GM12878 (cell line): ENCODE results near the gene COL8A2. TPM values are rescaled to one million over a fixed set of nuclear protein-coding genes. Genes with fewer than 3 reads are reported as not detected.

Source experiments
- ATAC-seq: fragments of 200-7000 bp; cut with Tn5 transposase; 3 replicates; pipeline ENCODE4 v1.9.1; 2020; ENCODE audit warnings: mild to moderate bottlenecking, moderate library complexity
- BruUV-seq: library from RNA; stranded (reverse); fragments of 400-500 nt; replicated peaks from 2 replicates; lab custom pipeline; 2021; lab: Mats Ljungman, UMichigan
- CTCF ChIA-PET: fragments of 300-600 bp; sonication (Branson Sonifier 250); formaldehyde crosslinking; extraction: SDS; loops from one replicate; lab custom pipeline; 2021; ENCODE audit warnings: inconsistent platforms; lab: Yijun Ruan, JAX
- POLR2A ChIA-PET: fragments of 350-600 bp; formaldehyde crosslinking; extraction: SDS; loops from one replicate; lab custom pipeline; 2021; ENCODE audit warnings: inconsistent platforms; lab: Charles Lee
- RAD21 ChIA-PET: fragments of 300-600 bp; sonication (Branson Sonifier 250); formaldehyde crosslinking; loops from one replicate; lab custom pipeline; 2023; ENCODE audit warnings: antibody characterized with exemption; ENCODE audit not compliant: unreplicated experiment; lab: Charles Lee
- SMC1A ChIA-PET: fragments of 300-600 bp; sonication (Branson Sonifier 250); formaldehyde crosslinking; loops from one replicate; lab custom pipeline; 2023; ENCODE audit not compliant: unreplicated experiment, uncharacterized antibody; lab: Charles Lee
- DNase-seq: peaks from one replicate; pipeline ENCODE4 v3.0.0-alpha.2; 2011; ENCODE audit warnings: low read depth, low spot score
- FAIRE-seq: peaks from 3 replicates; lab custom pipeline; 2011; peaks lifted over from hg19 to GRCh38; lab: Jason Lieb, UNC
- H2AFZ ChIP-seq: 2 replicates; pipeline ENCODE4 v1.6.0; 2011; ENCODE audit warnings: low read depth, low read length, control low read depth; ENCODE audit not compliant: control insufficient read depth
- H3K27ac ChIP-seq: 2 replicates; pipeline ENCODE4 v1.5.1; 2011; ENCODE audit warnings: control low read depth; ENCODE audit not compliant: control insufficient read depth, insufficient read depth
- H3K27me3 ChIP-seq, 2 experiments: replicated peaks in 1 of 2; 2 replicates each; pipeline versions ENCODE4 v1.6.0 to v1.6.1; 2011; ENCODE audit warnings: low read length in 1 of 2; ENCODE audit not compliant: control insufficient read depth in 2 of 2, insufficient read depth in 2 of 2
- H3K36me3 ChIP-seq, 2 experiments: 2 replicates each; pipeline ENCODE4 v1.5.1; 2011; ENCODE audit warnings: low read length in 1 of 2; ENCODE audit not compliant: control insufficient read depth in 2 of 2, insufficient read depth in 2 of 2
- H3K4me1 ChIP-seq: 2 replicates; pipeline ENCODE4 v1.6.1; 2011; ENCODE audit warnings: mild to moderate bottlenecking, low read length, moderate library complexity, mixed read lengths; ENCODE audit not compliant: control insufficient read depth, insufficient read depth
- H3K4me2 ChIP-seq: 2 replicates; pipeline ENCODE4 v1.6.0; 2011; ENCODE audit warnings: control low read depth; ENCODE audit not compliant: control insufficient read depth, insufficient read depth
- H3K4me3 ChIP-seq: fragments of 200-600 bp; sonication (generic); 2 replicates; pipeline ENCODE4 v1.5.1; 2016
- H3K79me2 ChIP-seq: 2 replicates; pipeline ENCODE4 v1.6.0; 2011; ENCODE audit warnings: low read length; ENCODE audit not compliant: control insufficient read depth, insufficient read depth
- H3K9ac ChIP-seq: 2 replicates; pipeline ENCODE4 v1.8.0; 2011; ENCODE audit warnings: low read length, control low read depth, mixed read lengths; ENCODE audit not compliant: control insufficient read depth, insufficient read depth
- H3K9me3 ChIP-seq: replicated peaks from 3 replicates; pipeline ENCODE4 v1.5.1; 2011; ENCODE audit warnings: mild to moderate bottlenecking, low read length; ENCODE audit not compliant: control insufficient read depth, insufficient read depth
- H4K20me1 ChIP-seq: 2 replicates; pipeline ENCODE4 v1.6.0; 2011; ENCODE audit not compliant: control insufficient read depth, insufficient read depth
- CHD4 ChIP-seq: fragments of 200-600 bp; sonication (generic); IDR thresholded peaks from 2 replicates; pipeline ENCODE4 v1.6.1; 2016; ENCODE audit warnings: mild to moderate bottlenecking
- GABPA ChIP-seq: IDR thresholded peaks from 2 replicates; pipeline ENCODE4 v1.6.1; 2014; ENCODE audit warnings: antibody characterized with exemption, low read depth, mild to moderate bottlenecking, inconsistent platforms
- NR2C1 ChIP-seq: fragments of 450-650 bp; IDR thresholded peaks from 2 replicates; pipeline ENCODE4 v1.6.1; 2017; ENCODE audit warnings: antibody characterized with exemption, mild to moderate bottlenecking, moderate library complexity
- PAX5 ChIP-seq: IDR thresholded peaks from 2 replicates; pipeline ENCODE4 v1.6.1; 2011; ENCODE audit warnings: low read depth, low read length, borderline replicate concordance
- PML ChIP-seq: IDR thresholded peaks from 2 replicates; pipeline ENCODE4 v1.6.1; 2012; ENCODE audit warnings: low read length, inconsistent platforms
- POU2F2 ChIP-seq: IDR thresholded peaks from 3 replicates; pipeline ENCODE4 v1.6.1; 2011; ENCODE audit warnings: low read depth, mild to moderate bottlenecking, low read length, borderline replicate concordance
- WGBS: methylation state at CpG from one replicate; pipeline ENCODE4 v1.1.6; 2016; ENCODE audit warnings: low lambda C conversion rate; ENCODE audit not compliant: insufficient replicate concordance, insufficient coverage; ENCODE audit errors: missing lambda C conversion rate; 5-methylcytosine and 5-hydroxymethylcytosine counted together
- in situ Hi-C: fragments of 300-500 bp; cut with MboI; formaldehyde crosslinking; loops from 9 replicates; pipeline ENCODE4 v1.14.3; 2018; ENCODE audit warnings: mixed read lengths
- intact Hi-C: fragments of 100-400 bp; cut with micrococcal nuclease; formaldehyde crosslinking; loops from one replicate; pipeline ENCODE4 v1.14.2; 2022; ENCODE audit not compliant: unreplicated experiment
- polyA plus RNA-seq, 11 experiments: library from polyadenylated mRNA; depleted of rRNA in 4 of 11; unstranded in 6 of 11; stranded (reverse) in 5 of 11; fragments of >200 nt; fragmentation: Nextera tagmentation in 4 of 11; fragmentation: Illumina TruSeq in 1 of 11; extraction: Ambion mirVana in 4 of 11; extraction: Trizol in 1 of 11; gene quantifications; 1 replicate in 1 of 11; 2 replicates in 10 of 11; pipeline versions ENCODE4 v1.2.1 to v1.2.3, GENCODE V29; 2011 to 2016; ENCODE audit warnings: inconsistent platforms in 2 of 11, missing spikeins in 2 of 11, low read depth in 1 of 11
- total RNA-seq, 4 experiments: library from RNA; depleted of rRNA in 3 of 4; stranded (reverse); fragments of >200 nt in 3 of 4; fragmentation: Illumina TruSeq in 1 of 4; extraction: Trizol in 1 of 4; gene quantifications; 2 replicates each; pipeline versions ENCODE4 v1.2.1 to v1.2.3, GENCODE V29; 2013 to 2021
- TF ChIP-seq, protein P1 (sequence below): fragments of 450-650 bp; IDR thresholded peaks from 2 replicates; pipeline ENCODE4 v1.6.1; 2016; ENCODE audit warnings: mild to moderate bottlenecking
- TF ChIP-seq, protein P2 (sequence below): IDR thresholded peaks from 2 replicates; pipeline ENCODE4 v1.6.1; 2011; ENCODE audit warnings: borderline replicate concordance, low read depth, mild to moderate bottlenecking, moderate library complexity, low read length; ENCODE audit not compliant: insufficient read depth, poor library complexity, severe bottlenecking
- TF ChIP-seq, protein P3 (sequence below): fragments of 450-650 bp; conservative IDR thresholded peaks from 2 replicates; pipeline ENCODE4 v1.6.1; 2017; ENCODE audit warnings: mild to moderate bottlenecking, moderate library complexity

The COL8A2 gene
- total and polyA plus RNA-seq, 10 of the 15 experiments (the other 5 are each of a cell fraction or from before 2014, with no cell fraction given): 0.01 TPM; not detected in 9

DNA sequence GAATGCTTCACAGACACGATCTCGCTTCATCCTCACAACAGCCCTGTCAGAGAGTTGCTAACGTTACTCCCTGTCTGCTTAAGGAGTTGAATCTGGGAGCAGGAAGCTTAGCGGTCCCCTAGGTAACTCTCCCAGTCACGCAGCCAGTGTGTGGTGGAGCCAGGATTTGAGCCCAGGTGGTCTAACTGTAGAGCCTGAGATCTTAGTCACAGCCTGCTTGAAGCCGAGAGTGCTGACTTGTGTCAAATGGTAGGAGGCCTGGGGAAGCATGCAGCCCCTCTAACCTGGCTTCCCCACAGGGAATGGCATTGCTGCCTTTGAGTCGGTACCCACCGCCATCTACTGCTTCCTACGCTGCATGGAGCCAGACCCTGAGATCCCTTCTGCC lies 32.2 kb downstream of the COL8A2 start (continued):
- TF ChIP-seq GABPA (no peak), CHD4 (no peak), NR2C1 (no peak), PAX5 (no peak), POU2F2 (no peak)
- TF ChIP-seq, protein P1, sequence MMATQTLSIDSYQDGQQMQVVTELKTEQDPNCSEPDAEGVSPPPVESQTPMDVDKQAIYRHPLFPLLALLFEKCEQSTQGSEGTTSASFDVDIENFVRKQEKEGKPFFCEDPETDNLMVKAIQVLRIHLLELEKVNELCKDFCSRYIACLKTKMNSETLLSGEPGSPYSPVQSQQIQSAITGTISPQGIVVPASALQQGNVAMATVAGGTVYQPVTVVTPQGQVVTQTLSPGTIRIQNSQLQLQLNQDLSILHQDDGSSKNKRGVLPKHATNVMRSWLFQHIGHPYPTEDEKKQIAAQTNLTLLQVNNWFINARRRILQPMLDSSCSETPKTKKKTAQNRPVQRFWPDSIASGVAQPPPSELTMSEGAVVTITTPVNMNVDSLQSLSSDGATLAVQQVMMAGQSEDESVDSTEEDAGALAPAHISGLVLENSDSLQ: no peak
- TF ChIP-seq, protein P2, sequence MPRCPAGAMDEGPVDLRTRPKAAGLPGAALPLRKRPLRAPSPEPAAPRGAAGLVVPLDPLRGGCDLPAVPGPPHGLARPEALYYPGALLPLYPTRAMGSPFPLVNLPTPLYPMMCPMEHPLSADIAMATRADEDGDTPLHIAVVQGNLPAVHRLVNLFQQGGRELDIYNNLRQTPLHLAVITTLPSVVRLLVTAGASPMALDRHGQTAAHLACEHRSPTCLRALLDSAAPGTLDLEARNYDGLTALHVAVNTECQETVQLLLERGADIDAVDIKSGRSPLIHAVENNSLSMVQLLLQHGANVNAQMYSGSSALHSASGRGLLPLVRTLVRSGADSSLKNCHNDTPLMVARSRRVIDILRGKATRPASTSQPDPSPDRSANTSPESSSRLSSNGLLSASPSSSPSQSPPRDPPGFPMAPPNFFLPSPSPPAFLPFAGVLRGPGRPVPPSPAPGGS: no peak

DNA sequence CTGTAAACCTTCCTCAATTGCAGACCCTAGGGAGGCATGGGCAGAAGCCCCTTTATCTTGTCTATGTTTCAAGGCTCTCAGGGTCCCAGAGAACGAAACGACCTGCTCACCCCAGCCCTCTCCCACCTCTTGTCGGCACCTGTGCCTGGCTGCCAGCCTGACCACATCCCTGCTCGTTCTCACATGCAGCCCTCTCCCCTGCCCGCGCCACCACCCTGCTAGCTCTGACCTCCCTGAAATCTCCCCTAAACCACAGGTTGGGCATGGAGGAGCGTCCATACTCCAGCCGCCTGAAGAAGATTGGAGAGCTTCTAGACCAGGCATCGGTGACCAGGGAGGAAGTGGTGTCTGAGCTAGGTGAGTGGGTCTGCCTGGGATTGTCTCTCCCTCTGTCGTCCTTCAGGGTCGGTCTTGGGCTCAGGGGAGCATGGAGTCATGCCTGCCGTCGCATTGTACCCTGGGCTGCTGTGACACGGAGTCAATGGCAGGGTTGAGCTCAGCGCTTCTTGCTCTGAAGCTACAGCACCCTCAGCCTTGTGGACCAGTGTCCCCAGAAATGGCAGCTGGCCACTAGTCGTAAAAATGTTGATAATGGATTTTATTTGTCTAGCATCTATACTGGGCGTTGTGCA lies 32.7 kb downstream of the COL8A2 start:
- DNase-seq (no peak), FAIRE-seq (no peak), ATAC-seq (no peak)
- TF ChIP-seq PML: no peak
- TF ChIP-seq, protein P3, sequence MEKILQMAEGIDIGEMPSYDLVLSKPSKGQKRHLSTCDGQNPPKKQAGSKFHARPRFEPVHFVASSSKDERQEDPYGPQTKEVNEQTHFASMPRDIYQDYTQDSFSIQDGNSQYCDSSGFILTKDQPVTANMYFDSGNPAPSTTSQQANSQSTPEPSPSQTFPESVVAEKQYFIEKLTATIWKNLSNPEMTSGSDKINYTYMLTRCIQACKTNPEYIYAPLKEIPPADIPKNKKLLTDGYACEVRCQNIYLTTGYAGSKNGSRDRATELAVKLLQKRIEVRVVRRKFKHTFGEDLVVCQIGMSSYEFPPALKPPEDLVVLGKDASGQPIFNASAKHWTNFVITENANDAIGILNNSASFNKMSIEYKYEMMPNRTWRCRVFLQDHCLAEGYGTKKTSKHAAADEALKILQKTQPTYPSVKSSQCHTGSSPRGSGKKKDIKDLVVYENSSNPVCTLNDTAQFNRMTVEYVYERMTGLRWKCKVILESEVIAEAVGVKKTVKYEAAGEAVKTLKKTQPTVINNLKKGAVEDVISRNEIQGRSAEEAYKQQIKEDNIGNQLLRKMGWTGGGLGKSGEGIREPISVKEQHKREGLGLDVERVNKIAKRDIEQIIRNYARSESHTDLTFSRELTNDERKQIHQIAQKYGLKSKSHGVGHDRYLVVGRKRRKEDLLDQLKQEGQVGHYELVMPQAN: no peak
- in situ Hi-C loops: loop anchor here (5.0 kb wide), 2 partner anchors 50 to 95 kb away; no protein-coding TSS in a partner anchor
- no peaks in the 10 kb centered on the region for H4K20me1 ChIP-seq
- no peak overlapping the region for H2AFZ ChIP-seq
- no peaks in the 10 kb centered on the region for H3K27me3 ChIP-seq
- RAD21 ChIA-PET: interaction anchor here (1.0 kb wide), 1 partner anchor 236 kb away, joined by 3 read pairs; no protein-coding TSS in a partner anchor
- no peak overlapping the region for H3K9ac ChIP-seq
- peaks cover 20% of the 10 kb centered on the region for H3K79me2 ChIP-seq
- no peak overlapping the region for H3K4me2 ChIP-seq
- H3K4me1 ChIP-seq: no peaks in the 10 kb centered on the region; the same call in 1 of the 2 replicates
- intact Hi-C loops: no loop called here
- no peak overlapping the region for H3K4me3 ChIP-seq
- no peaks in the 10 kb centered on the region for H3K9me3 ChIP-seq
- BruUV-seq: no TSS peak
- H3K36me3 ChIP-seq: peaks cover 17 to 19% of the 10 kb centered on the region in 2 experiments
- no peak overlapping the region for H3K27ac ChIP-seq
- SMC1A ChIA-PET: interaction anchor here (1.2 kb wide), 1 partner anchor 13 kb away, joined by 3 read pairs; no protein-coding TSS in a partner anchor
- CTCF ChIA-PET: no interaction called here
- POLR2A ChIA-PET: no interaction called here
- 97% methylated on average over 17 of the region's 17 CpGs for WGBS
